GM13976 (cell line): Measurements from ENCODE around the gene IL6ST.

Experiments used
- DNase-seq: peaks from one replicate; pipeline ENCODE4 v3.0.0; 2012; ENCODE audit warnings: low spot score
- in situ Hi-C: fragments of 300-500 bp; cut with MboI; formaldehyde crosslinking; loops from one replicate; pipeline ENCODE4 v1.12.0; 2022; ENCODE audit warnings: low sequenced_read_pairs, mixed read lengths, inconsistent platforms; ENCODE audit not compliant: unreplicated experiment
- TF ChIP-seq, protein P1 (sequence below): IDR thresholded peaks from 2 replicates; pipeline ENCODE4 v1.5.1; 2012; ENCODE audit warnings: borderline replicate concordance, mild to moderate bottlenecking; ENCODE audit not compliant: insufficient read depth; ENCODE audit errors: extremely low read depth, missing control alignments, control extremely low read depth

IL6ST gene

DNA sequence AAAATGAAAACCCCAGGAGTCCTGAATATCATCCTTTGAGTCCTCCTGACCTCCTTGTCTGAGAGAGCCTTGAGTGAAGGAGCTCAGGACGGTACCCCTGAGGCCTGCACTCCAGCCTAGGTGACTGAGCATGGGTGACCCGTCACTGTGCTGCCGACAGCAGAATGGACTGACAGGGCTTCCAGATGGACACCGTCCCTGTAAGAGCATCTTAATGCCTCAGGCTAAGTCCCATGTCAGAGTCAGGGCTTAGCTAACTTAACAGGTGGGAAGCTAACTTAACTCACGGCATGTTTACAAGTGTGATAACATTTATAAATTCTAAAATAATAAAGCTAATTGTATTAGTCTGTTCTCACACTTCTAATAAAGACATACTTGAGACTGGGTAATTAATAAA, 68.3 kb downstream of the IL6ST start:
- in situ Hi-C loops = no loop called here
- TF ChIP-seq, protein P1, sequence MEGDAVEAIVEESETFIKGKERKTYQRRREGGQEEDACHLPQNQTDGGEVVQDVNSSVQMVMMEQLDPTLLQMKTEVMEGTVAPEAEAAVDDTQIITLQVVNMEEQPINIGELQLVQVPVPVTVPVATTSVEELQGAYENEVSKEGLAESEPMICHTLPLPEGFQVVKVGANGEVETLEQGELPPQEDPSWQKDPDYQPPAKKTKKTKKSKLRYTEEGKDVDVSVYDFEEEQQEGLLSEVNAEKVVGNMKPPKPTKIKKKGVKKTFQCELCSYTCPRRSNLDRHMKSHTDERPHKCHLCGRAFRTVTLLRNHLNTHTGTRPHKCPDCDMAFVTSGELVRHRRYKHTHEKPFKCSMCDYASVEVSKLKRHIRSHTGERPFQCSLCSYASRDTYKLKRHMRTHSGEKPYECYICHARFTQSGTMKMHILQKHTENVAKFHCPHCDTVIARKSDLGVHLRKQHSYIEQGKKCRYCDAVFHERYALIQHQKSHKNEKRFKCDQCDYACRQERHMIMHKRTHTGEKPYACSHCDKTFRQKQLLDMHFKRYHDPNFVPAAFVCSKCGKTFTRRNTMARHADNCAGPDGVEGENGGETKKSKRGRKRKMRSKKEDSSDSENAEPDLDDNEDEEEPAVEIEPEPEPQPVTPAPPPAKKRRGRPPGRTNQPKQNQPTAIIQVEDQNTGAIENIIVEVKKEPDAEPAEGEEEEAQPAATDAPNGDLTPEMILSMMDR = no peak
- DNase-seq = no peak

DNA sequence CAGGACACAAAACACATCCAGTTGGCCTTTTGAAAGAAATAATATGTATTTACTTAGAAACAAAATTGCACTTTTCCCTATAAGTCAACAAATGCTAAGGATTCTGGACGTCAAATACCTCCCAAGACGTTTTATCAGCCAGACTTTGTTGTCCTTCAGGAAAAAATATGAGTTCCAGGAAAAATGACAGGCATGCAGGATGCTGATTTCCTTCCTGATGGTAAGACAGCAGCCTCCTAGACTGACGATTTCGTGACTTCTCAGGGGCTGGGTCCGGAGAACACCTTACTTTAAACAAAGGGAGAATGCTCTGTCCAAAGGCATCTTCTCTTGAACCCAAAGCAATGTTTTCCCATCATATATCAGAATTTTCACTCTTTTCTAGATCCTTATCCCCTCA, 69.1 kb downstream of the IL6ST start:
- in situ Hi-C loops = no loop called here
- TF ChIP-seq, protein P1 = no peak
- DNase-seq = no peak

DNA sequence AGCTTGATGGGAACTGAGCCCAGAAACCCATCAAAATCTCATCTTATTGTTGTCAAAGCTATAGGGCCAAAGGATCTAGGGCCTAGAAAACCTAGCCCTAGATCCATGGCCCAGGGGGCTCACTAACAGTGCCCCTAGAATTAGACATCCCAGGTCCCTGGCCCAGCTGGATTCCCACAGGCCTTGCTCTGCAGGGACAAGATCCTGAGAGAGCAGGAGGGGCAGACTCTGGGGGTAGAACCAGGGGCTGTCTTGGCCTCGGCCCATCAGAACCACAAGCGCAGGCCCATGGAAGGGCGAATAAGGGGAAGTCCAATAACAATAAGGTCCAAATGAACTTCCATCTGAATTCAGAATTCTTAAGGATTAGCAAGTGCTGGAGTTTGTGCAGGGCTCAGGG, 69.6 kb downstream of the IL6ST start:
- TF ChIP-seq, protein P1 = no peak
- in situ Hi-C loops = no loop called here
- no peak for DNase-seq

DNA sequence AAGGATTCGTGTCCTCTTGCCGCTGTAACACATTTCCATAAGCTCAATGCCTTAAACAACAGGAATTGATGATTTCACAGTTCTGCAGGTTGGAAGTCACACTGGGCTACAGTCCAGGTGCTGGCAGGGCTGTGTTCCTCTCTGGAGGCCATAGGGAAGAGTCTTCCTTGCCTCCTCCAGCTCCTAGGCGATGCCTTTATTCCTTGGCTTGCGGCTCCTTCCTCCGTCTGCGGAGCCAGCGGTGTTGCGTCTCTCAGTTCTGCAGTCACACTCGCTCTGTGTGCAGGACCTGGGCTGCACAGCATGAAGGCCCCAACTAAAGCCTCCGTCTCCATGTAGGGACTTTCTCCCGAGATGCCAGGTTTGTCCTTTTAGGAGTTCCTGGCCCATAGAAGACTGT, 70.0 kb downstream of the IL6ST start:
- TF ChIP-seq, protein P1 = no peak
- in situ Hi-C loops = no loop called here
- DNase-seq = no peak

DNA sequence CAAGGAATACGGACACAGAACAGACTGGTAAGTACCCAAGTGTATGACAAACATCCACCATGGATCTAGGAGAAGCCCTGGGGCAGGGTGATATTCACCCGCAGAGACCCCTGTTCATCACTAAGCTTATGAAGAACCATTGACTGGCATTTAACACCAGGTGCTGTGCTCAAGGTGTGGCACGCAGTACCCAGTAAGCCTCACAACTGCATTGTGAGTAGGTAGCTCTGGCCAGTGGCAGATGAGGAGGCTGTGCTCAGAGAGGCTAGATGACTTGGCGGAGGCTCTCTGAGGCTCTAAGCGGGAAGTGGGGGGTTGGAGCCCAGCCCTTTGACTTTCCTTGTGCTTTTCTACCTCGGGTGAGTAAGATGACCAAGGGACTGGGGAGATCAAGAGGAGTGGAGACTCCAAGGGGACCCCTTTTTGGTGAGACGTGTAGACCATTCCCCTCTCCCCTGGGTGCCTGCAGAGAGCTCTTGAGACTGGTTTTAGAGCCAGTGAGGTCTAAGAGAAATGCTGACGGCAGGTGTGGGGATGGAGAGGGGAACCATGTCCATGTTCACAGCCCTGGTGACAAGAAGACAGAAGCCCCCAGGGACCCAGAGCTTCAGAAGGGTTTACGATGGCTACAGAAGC, 70.8 kb downstream of the IL6ST start:
- DNase-seq = no peak
- in situ Hi-C loops = no loop called here
- TF ChIP-seq, protein P1 = no peak

DNA sequence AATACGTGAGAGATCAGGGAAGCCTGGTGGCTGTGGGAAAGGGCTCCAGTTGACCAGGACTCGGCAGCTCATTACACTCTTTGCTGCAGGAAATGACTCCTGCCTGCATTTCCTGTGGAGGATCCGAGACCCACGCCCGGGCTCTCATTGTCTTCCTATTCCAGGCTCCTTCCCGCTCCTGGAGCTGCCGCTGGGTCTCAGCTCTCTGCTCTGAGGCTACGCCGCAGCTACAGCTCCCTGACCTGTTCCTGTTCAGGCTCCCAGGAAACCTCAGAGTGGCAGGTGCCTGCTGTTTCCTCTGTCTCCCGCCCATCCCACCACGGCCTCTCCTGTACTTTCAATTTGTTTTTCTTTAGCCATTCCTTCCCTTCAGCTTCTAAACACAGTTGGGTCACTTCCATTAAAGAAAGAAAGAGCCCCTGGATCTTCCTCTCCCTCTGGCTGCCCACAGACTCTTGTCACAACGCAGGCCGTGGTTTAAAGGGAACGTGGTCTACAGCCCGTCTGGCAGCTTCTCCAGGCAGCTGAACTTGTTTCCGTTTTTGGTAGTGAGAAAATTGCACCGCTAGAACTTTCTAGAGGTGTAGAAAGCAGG, 71.5 kb downstream of the IL6ST start:
- in situ Hi-C loops = no loop called here
- TF ChIP-seq, protein P1 = no peak
- no peak for DNase-seq
